ENCODE data around the gene PRDX1. TPM values are rescaled to one million over a fixed set of nuclear protein-coding genes. Genes with fewer than 3 reads are reported as not detected.

PRDX1 gene
- total RNA-seq, 2 experiments from 2014 or later: 225 to 412 TPM

DNA sequence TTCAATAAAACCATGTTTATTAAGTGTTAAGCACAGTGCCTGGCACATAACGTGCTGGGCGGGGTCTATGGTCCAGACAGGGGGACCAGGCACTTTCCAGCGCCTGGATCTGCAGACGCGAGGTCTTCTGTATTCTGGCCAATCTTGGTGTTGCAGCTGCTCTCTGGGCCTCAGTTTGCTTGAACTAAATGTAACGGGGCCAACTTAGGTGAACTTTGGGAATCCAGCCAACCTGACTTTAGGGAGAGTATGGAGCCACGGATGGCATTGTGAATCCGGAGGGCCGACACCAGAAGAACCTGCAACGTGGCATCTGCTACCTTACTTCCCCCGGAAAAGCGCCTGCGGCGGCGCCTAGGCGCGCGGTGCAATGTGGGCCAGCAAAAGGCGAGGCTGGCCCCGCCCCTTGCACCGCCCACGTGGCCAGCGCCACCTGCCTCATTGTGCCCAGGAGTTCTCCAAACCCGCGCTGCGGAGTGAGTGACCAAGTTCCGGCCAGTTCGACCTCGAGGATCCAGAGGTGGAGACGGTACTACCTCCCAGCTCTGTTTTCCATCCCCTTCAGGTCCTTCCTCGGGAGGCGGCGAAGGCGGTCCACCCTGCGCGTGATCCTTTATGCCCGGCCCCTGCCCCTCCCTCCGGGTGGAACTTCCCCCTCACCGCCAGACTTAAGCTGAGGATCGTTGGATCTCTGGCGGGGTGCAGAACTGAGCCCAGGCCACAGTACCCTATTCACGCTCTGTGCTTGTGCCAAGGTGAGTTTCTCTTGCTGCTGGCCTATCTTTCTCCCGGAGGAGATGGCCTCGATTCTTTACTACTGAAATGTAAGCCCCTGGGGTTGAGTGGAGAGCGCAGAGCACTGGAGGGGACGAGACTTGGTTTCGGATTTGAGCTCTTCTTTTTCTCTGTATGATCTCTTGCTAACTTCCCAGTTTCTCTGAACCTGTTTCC lies 29.0 kb upstream of the PRDX1 start, which contains the start of gene AKR1A1:
Gene AKR1A1 (plus strand): TSS at position 426 of the 951 bp plus-strand sequence. CDS start 10,969 bp downstream, outside the sequence.
- peaks cover 22% of the 10 kb centered on the region for H3K4me1 Mint-ChIP-seq
- DNase-seq: peak; percentile 92
- ATAC-seq: peak; percentile 96
- peak within 1 kb of the TSS; percentile 88 for H3K27ac Mint-ChIP-seq
- peak within 1 kb of the TSS; percentile 92 for H3K4me3 Mint-ChIP-seq
- H3K36me3 Mint-ChIP-seq: peaks cover 9% of the 10 kb centered on the region
- CTCF ChIA-PET: interaction anchor here (0.6 to 3.2 kb wide), 13 partner anchors 14 to 224 kb away, joined by 3 to 15 read pairs (median 3); partner anchors contain the start of genes HPDL, NASP, PRDX1 and TESK2
- peaks cover 12% of the 10 kb centered on the region for H3K27me3 Mint-ChIP-seq
- H3K9me3 Mint-ChIP-seq (ENCODE audit: low read depth): no peaks in the 10 kb centered on the region

DNA sequence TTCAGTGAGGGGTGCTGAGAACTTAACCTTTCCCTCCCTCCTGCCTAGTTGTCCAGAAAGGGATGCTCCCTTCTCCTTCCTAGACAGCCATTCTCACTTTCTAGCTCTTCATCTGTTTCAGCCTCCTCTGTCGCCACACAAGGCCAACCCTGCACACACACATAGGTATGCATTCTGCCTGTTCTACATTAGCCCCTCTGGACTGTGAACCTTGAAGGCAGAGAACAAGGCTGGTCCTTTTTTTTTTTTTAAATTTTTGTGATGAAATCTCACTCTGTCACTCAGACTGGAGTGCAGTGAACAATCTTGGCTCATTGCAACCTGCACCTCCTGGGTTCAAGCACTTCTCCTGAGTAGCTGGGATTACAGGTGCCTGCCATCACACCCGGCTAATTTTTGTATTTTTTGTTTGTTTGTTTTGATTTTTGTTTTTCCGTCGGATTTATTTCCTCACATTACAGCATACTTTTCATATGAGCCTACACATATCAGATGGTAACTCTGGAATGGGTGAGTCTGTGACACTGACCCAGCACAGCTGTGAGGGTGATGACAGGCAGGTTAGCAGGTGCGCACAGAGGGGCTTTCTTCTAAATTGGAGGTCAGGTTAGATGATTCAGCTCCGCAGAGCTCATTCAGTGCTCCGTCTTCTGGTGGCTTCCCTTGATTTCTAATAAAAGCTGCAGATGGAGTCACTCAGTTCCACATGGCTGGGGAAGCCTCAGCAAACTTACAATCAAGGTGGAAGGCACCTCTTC lies 24.0 kb upstream of the PRDX1 start:
- Mint-ChIP-seq H3K4me3 (no peak overlapping the region), H3K27ac (no peak overlapping the region), H3K36me3 (no peaks in the 10 kb centered on the region), H3K9me3 (ENCODE audit: low read depth) (no peaks in the 10 kb centered on the region), H3K27me3 (peaks cover 33% of the 10 kb centered on the region), H3K4me1 (peaks cover 36% of the 10 kb centered on the region)
- CTCF ChIA-PET: interaction anchor here (3.2 to 6.0 kb wide), 3 partner anchors 23 to 34 kb away, joined by 14 to 27 read pairs (median 17); partner anchors contain the start of gene PRDX1
- ATAC-seq: no peak
- no peak for DNase-seq

DNA sequence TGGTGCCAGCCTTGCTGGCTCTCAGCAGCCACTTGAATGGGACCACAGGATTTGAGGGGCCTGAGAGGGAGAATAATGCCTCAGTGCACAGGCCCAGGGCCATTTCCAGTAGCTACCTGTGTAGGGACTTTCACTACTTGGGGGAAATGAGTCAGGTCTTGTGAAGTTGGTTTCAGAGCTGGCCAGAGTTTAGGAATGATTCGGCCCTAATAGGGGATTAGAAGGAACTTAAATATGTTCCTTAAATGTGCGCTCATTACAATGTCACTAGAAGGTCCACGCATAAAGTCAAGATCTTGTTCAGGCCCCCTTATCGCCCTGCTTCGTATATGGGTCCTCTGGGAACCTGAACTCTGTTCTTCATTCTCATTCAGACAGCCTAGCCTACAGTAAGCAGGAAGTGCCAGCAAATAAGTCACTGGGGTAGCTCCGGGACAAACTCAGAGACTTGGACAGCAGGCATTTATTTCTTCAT lies 23.4 kb upstream of the PRDX1 start:
- DNase-seq: peak; percentile 44
- H3K4me1 Mint-ChIP-seq: peaks cover 33% of the 10 kb centered on the region
- H3K27ac Mint-ChIP-seq: no peak overlapping the region
- CTCF ChIA-PET: interaction anchor here (1.3 to 6.0 kb wide), 5 partner anchors 23 to 533 kb away, joined by 3 to 27 read pairs (median 14); partner anchors contain the start of genes MMACHC, PRDX1 and UROD
- H3K36me3 Mint-ChIP-seq: no peaks in the 10 kb centered on the region
- H3K4me3 Mint-ChIP-seq: no peak overlapping the region
- no peaks in the 10 kb centered on the region for H3K9me3 Mint-ChIP-seq (ENCODE audit: low read depth)
- peak; percentile 33 for ATAC-seq
- peaks cover 37% of the 10 kb centered on the region for H3K27me3 Mint-ChIP-seq

DNA sequence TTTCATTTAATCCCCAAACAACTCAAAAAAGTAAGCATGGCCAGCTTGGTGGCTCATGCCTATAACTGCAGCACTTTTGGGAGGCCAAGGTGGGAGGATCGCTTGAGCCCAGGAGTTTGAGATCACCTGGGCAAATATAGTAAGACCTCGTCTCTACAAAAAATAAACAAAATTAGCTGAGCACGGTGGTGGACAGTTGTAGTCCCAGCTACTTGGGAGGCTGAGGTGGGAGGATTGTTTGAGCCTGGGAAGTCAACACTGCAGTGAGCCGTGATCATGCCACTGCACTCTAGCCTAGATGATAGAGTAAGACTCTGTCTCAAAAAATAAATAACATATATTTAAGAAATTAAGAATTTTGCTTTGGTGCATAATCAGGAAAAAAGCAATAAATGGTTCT lies 22.8 kb upstream of the PRDX1 start:
- Mint-ChIP-seq H3K4me3 (no peak overlapping the region), H3K4me1 (peaks cover 32% of the 10 kb centered on the region), H3K36me3 (no peaks in the 10 kb centered on the region), H3K9me3 (ENCODE audit: low read depth) (no peaks in the 10 kb centered on the region), H3K27me3 (peaks cover 37% of the 10 kb centered on the region), H3K27ac (no peak overlapping the region)
- CTCF ChIA-PET: interaction anchor here (0.7 to 6.0 kb wide), 6 partner anchors 22 to 532 kb away, joined by 3 to 27 read pairs (median 8); partner anchors contain the start of genes MMACHC, PRDX1 and UROD
- no peak for ATAC-seq
- DNase-seq: no peak

DNA sequence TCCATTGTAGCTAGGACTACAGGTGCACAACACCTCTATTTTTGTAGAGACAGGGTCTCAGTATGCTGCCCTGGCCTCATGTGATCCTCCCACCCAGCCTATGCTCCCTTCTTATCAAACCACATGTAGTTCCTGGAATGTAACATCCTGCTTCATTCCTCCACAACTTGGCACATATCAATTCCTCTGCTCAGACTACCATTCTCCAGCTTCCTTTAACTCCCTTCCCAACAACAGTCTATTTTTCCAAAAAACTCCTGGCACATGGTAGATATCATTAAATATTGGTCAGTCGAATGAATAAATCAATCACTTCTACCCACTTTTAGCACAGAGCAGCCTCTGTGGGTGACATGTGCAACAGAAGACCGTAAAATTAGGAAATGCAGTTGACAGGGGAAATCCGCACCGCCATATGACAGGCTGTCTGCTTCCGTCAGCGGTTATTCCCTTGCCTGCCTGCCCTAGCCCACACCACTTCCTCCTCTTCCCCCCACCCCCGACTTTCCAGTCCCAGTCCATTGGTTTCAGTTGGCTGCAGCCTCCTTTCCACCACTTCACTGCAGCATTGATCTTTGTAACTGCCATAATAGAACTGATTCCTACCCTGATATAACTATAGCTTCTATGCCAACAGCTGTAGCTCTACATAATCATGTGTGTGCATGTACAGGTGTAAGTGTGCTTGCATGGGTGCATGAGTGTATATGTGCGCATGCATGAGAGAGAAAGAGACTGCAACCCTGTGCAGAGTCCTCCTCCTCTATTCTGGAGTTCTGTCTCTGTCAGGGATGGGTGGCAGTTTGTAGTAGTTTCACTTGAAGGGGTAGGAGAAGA lies 22.1 kb upstream of the PRDX1 start:
- peak; percentile 83 for DNase-seq
- peak overlapping the region; percentile 11 for H3K4me3 Mint-ChIP-seq
- no peaks in the 10 kb centered on the region for H3K36me3 Mint-ChIP-seq
- H3K27me3 Mint-ChIP-seq: peaks cover 37% of the 10 kb centered on the region
- CTCF ChIA-PET: interaction anchor here (0.7 to 6.0 kb wide), 7 partner anchors 21 to 531 kb away, joined by 3 to 27 read pairs (median 3); partner anchors contain the start of genes MMACHC, PRDX1 and UROD
- H3K4me1 Mint-ChIP-seq: peaks cover 29% of the 10 kb centered on the region
- H3K27ac Mint-ChIP-seq: peak overlapping the region; percentile 3
- peak; percentile 86 for ATAC-seq
- no peaks in the 10 kb centered on the region for H3K9me3 Mint-ChIP-seq (ENCODE audit: low read depth)

DNA sequence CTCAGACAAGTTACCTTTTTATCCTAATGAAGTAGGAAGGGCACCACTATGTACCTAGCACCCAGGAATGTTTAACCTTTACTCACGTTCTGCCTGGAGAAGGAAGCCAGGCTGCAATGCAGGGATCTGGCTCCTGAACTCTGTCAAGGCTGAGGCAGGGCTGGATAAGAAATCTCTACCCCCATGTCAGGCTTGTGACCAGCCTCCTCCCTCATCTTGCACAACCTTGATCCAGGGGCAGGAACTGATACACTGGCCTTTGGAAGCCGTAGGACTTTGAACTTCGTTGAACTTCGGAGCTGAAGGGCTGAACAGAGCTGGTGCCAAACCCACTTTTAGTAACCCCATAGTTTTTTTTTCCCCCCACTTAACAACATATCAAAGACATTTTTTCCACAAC lies 20.9 kb upstream of the PRDX1 start:
- Mint-ChIP-seq H3K27ac (no peak overlapping the region), H3K36me3 (no peaks in the 10 kb centered on the region), H3K9me3 (ENCODE audit: low read depth) (no peaks in the 10 kb centered on the region), H3K27me3 (peaks cover 41% of the 10 kb centered on the region), H3K4me1 (peaks cover 29% of the 10 kb centered on the region), H3K4me3 (no peak overlapping the region)
- CTCF ChIA-PET: interaction anchor here (1.1 to 6.0 kb wide), 3 partner anchors 14 to 27 kb away, joined by 3 to 27 read pairs (median 17); partner anchors contain the start of gene PRDX1
- DNase-seq: no peak
- ATAC-seq: no peak

DNA sequence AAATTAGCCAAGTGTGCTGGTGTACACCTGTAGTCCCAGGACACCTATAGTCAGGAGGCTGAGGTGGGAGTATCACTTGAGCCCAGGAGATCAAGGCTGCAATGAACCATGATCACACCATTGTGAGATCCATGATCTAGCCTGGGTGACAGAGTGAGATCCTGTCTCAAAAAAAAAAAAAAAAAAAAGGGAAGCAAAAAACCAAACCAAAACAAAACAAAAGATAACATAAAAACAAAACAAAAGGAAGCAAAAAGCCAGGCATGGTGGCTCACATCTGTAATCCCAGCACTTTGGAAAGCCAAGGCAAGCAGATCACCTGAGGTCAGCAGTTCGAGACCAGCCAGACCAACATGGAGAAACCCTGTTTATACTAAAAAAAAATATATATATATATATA lies 19.5 kb upstream of the PRDX1 start:
- CTCF ChIA-PET: interaction anchor here (1.3 to 6.0 kb wide), 2 partner anchors 13 to 29 kb away, joined by 3 to 27 read pairs; no protein-coding TSS in a partner anchor
- H3K27ac Mint-ChIP-seq: no peak overlapping the region

DNA sequence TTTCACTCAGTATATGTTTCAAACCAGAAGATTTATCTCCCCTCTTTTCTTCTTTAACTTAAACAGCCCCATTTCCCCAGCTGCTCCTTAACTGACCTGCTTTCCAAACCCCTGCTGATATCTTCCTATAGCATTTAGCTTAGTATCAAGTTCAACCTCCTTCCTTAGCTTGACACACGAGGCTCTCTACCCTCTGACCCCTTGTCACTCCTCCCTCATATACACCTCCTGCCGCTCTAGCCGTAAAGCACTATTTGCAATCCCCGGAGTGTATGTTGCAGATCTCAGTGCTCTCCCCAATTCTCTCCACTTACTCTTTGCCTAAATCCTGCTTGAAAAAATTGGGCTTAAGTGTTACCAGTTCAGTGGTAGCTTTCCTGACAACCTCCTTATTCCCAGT lies 15.2 kb upstream of the PRDX1 start:
- Mint-ChIP-seq H3K4me3 (no peak overlapping the region), H3K27ac (no peak overlapping the region), H3K9me3 (ENCODE audit: low read depth) (no peaks in the 10 kb centered on the region), H3K36me3 (no peaks in the 10 kb centered on the region), H3K27me3 (peaks cover 30% of the 10 kb centered on the region), H3K4me1 (peaks cover 16% of the 10 kb centered on the region)
- ATAC-seq (no peak), DNase-seq (no peak)
- CTCF ChIA-PET: interaction anchor here (0.9 to 3.4 kb wide), 4 partner anchors 14 to 33 kb away, joined by 3 to 17 read pairs (median 8); partner anchors contain the start of gene AKR1A1

More for the DNA sequence above, 19.5 kb upstream of the PRDX1 start:
- Mint-ChIP-seq H3K9me3 (ENCODE audit: low read depth) (no peaks in the 10 kb centered on the region), H3K36me3 (no peaks in the 10 kb centered on the region), H3K27me3 (peaks cover 44% of the 10 kb centered on the region), H3K4me1 (peaks cover 41% of the 10 kb centered on the region), H3K4me3 (no peak overlapping the region)
- DNase-seq (no peak), ATAC-seq (no peak)

DNA sequence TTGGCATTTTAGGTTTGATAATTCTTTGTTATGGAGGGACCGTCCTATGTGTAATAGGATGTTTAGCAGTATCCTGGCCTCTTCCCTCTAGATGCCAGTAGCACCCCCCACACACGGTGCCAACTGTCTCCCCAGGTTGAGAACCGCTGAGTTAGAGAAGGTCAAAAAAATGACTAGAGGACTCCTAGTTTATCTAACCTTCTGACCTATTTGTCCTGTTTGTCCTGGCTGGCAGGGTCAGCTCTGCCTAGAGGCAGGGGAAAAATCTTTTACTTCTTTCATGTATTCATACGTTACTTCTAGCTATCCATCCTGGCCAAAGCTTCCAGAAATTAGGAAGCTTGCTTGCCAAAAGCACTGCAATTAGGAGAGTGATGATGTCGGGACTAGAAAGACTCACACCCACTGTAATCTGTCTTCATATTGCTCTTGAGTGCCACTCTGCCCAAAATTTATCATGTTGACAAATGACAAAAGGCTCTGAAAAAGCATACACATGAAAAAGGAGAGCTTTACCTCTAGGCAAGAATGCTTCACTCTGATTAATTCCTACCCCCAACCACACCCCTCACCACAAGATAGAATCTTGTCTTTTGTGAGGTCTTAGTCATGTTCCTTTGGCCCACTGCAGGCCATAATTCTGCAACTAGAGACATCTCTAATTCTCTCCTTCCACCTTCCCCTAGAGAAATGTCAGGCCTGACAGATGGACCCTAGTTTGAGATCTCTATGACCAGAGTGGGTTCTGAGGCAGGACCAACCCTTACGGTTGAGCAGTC lies 14.5 kb upstream of the PRDX1 start:
- no peaks in the 10 kb centered on the region for H3K9me3 Mint-ChIP-seq (ENCODE audit: low read depth)
- H3K27me3 Mint-ChIP-seq: peaks cover 31% of the 10 kb centered on the region
- no peaks in the 10 kb centered on the region for H3K36me3 Mint-ChIP-seq
- no peak overlapping the region for H3K27ac Mint-ChIP-seq
- no peak overlapping the region for H3K4me3 Mint-ChIP-seq
- CTCF ChIA-PET: interaction anchor here (0.9 to 3.4 kb wide), 5 partner anchors 15 to 43 kb away, joined by 3 to 17 read pairs (median 5); partner anchors contain the start of gene AKR1A1
- DNase-seq: no peak
- H3K4me1 Mint-ChIP-seq: peaks cover 18% of the 10 kb centered on the region
- peak; percentile 77 for ATAC-seq

DNA sequence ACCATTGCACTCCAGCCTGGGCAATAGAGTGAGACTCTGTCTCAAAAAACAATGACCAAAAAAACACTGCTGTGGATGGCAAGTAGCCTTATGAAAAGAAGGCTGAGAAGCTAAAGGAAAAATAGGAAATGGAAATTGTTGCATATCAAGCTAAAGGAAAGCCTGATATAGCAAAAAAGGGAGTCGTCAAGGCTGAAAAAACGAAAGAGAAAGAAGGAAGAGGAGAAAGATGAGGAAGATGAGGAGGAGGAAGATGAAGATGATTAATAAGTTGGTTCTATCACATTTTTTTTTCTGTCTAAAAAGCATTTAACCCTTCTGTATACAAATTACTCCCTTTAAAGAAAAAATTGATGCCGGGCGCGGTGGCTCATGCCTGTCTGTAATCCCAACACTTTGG lies 10.2 kb upstream of the PRDX1 start:
- peaks cover 13% of the 10 kb centered on the region for H3K27me3 Mint-ChIP-seq
- no peaks in the 10 kb centered on the region for H3K36me3 Mint-ChIP-seq
- ATAC-seq: no peak
- no peak overlapping the region for H3K27ac Mint-ChIP-seq
- H3K9me3 Mint-ChIP-seq (ENCODE audit: low read depth): no peaks in the 10 kb centered on the region
- H3K4me3 Mint-ChIP-seq: no peak overlapping the region
- peaks cover 14% of the 10 kb centered on the region for H3K4me1 Mint-ChIP-seq
- no peak for DNase-seq
- CTCF ChIA-PET: interaction anchor here (0.7 to 1.6 kb wide), 3 partner anchors 10 to 37 kb away, joined by 3 read pairs; partner anchors contain the start of gene PRDX1

DNA sequence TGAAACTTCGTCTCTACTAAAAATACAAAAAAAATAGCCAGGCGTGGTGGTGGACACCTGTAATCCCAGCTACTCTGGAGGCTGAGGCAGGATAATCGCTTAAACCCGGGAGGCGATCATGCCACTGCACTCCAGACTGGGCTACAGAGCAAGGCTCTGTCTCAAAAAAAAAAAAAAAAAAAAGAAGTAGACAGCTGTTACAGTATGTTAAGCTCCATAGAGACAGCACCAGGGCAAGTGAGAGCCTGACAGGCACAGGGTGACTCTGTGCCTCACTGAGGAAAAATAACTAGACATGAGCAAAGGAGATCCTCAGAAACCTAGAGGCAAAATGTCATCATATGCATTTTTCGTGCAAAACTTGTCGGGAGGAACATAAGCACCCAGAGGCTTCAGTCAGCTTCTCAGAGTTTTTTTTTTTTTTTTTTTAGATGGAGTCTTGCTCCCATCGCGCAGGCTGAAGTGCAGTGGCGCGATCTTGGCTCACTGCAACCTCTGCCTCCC lies 9.0 kb upstream of the PRDX1 start:
- Mint-ChIP-seq H3K36me3 (no peaks in the 10 kb centered on the region), H3K27ac (no peak overlapping the region), H3K4me3 (no peak overlapping the region), H3K27me3 (peaks cover 16% of the 10 kb centered on the region), H3K9me3 (ENCODE audit: low read depth) (no peaks in the 10 kb centered on the region), H3K4me1 (peaks cover 2% of the 10 kb centered on the region)
- DNase-seq (no peak), ATAC-seq (no peak)
- CTCF ChIA-PET: interaction anchor here (1.6 kb wide), 1 partner anchor 19 kb away, joined by 4 read pairs; no protein-coding TSS in a partner anchor

Measured in activated CD8-positive, alpha-beta memory T cell treated with anti-CD3 and anti-CD28 coated beads, Interleukin-2, amount 10 ng/mL, durations not matched to agents 7 days and 5 days (primary cell).